Kidney (tissue), 14 donors: ENCODE results near the gene FNTB. TPM values are rescaled to one million over a fixed set of nuclear protein-coding genes. Genes with fewer than 3 reads are reported as not detected.

Source experiments
- DNase-seq, 5 donors: peaks; one replicate each; pipeline ENCODE4 v3.0.0-alpha.2; 2013 to 2020
- FAIRE-seq: peaks from 2 replicates; lab custom pipeline; 2012; peaks lifted over from hg19 to GRCh38; lab: Jason Lieb, UNC
- H3K27ac ChIP-seq, 2 donors: one replicate each; pipeline ENCODE4 v1.7.0; 2013; ENCODE audit warnings: low read depth in 2 of 2, low read length in 2 of 2, inconsistent platforms in 1 of 2
- H3K27me3 ChIP-seq: one replicate; pipeline ENCODE4 v1.7.1; 2013; ENCODE audit warnings: low read length, inconsistent platforms; ENCODE audit not compliant: control insufficient read depth, insufficient read depth
- H3K36me3 ChIP-seq, 3 donors: one replicate each; pipeline versions ENCODE4 v1.7.0 to v1.7.1; 2013; ENCODE audit warnings: low read length in 3 of 3, control low read depth in 1 of 3, inconsistent platforms in 1 of 3; ENCODE audit not compliant: insufficient read depth in 3 of 3, control insufficient read depth in 2 of 3
- H3K4me1 ChIP-seq, 3 donors: one replicate each; pipeline versions ENCODE4 v1.7.0 to v1.7.1; 2013; ENCODE audit warnings: low read length in 3 of 3, inconsistent platforms in 1 of 3, low read depth in 1 of 3; ENCODE audit not compliant: control insufficient read depth in 2 of 3, insufficient read depth in 2 of 3
- H3K4me3 ChIP-seq, 3 donors: one replicate each; pipeline versions ENCODE4 v1.7.0 to v1.8.1; 2013; ENCODE audit warnings: low read length in 3 of 3, control low read depth in 1 of 3, inconsistent platforms in 1 of 3
- H3K9ac ChIP-seq, 3 donors: one replicate each; pipeline versions ENCODE4 v1.7.0 to v1.7.1; 2013; ENCODE audit warnings: low read length in 3 of 3, control low read depth in 1 of 3, inconsistent platforms in 1 of 3
- H3K9me3 ChIP-seq, 3 donors: one replicate each; pipeline versions ENCODE4 v1.7.0 to v1.7.1; 2013; ENCODE audit warnings: low read length in 3 of 3, control low read depth in 1 of 3, inconsistent platforms in 1 of 3; ENCODE audit not compliant: control insufficient read depth in 2 of 3, insufficient read depth in 1 of 3
- intact Hi-C: fragments of 100-400 bp; cut with DNase I; formaldehyde crosslinking; loops from one replicate; pipeline ENCODE4 v1.11.1; 2022
- polyA plus RNA-seq: library from polyadenylated mRNA; stranded (reverse); fragments of 350-450 nt; fragmentation: Illumina TruSeq; extraction: RNeasy Lipid Tissue Mini Kit (QIAGEN cat#74804); gene quantifications from one replicate; pipeline ENCODE4 v1.2.3, GENCODE V29; 2014; ENCODE audit warnings: low read depth, low replicate concordance; ENCODE audit not compliant: insufficient read depth
- total RNA-seq: library from RNA; stranded (reverse); fragmentation: NEBNext Ultra II Directional; extraction: Animal tissue kit (Norgen Biotek cat#: 25700); gene quantifications from one replicate; pipeline ENCODE4 v1.2.1, GENCODE V29; 2021
- TF ChIP-seq, protein P1 (sequence below): IDR thresholded peaks from 3 replicates; pipeline ENCODE4 v1.5.1; 2012; ENCODE audit warnings: mild to moderate bottlenecking, moderate library complexity, borderline replicate concordance; ENCODE audit not compliant: insufficient read depth; ENCODE audit errors: extremely low read depth
- donor health status: control.
- donor health status: control.
- donor health status: control.
- donor health status: control.
- donor health status: control.
- donor health status: DM: yes; HTN: yes; CAD: no.
- donor health status: Normal renal cell carcinoma (clear cell type).

Gene FNTB
- total and polyA plus RNA-seq, 2 donors from 2014 or later: 13.6 to 15.0 TPM

DNA sequence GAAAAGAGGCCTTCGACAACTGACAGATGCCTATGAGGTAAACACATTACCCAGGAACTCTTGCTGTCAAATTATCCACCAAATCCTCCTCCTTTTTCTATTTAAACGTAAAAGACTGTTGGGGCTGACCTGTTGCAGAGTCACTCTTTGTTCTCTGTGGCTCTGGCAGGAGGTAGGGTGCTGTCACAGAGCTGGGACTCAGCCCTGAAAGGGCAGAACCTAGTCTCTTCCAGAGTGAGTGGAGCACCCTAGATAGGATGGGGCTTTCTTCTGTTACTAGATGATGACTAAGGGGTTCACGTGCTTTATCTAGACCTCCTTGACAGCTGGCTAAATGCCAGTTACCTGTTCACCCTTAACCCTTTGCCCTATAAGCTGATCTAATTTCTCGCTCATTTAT lies 25.7 kb downstream of the FNTB start:
- Histone ChIP-seq H3K9ac (no peak overlapping the region), H3K27me3 (no peaks in the 10 kb centered on the region), H3K4me3 (no peak overlapping the region), H3K4me1 (peaks cover 0 to 2% (median 0%) of the 10 kb centered on the region in 3 donors), H3K27ac (no peak overlapping the region), H3K9me3 (no peaks in the 10 kb centered on the region), H3K36me3 (peaks cover 0 to 10% (median 0%) of the 10 kb centered on the region in 3 donors)
- FAIRE-seq (no peak), DNase-seq (no peak)
- intact Hi-C loops: no loop called here
- TF ChIP-seq, protein P1, sequence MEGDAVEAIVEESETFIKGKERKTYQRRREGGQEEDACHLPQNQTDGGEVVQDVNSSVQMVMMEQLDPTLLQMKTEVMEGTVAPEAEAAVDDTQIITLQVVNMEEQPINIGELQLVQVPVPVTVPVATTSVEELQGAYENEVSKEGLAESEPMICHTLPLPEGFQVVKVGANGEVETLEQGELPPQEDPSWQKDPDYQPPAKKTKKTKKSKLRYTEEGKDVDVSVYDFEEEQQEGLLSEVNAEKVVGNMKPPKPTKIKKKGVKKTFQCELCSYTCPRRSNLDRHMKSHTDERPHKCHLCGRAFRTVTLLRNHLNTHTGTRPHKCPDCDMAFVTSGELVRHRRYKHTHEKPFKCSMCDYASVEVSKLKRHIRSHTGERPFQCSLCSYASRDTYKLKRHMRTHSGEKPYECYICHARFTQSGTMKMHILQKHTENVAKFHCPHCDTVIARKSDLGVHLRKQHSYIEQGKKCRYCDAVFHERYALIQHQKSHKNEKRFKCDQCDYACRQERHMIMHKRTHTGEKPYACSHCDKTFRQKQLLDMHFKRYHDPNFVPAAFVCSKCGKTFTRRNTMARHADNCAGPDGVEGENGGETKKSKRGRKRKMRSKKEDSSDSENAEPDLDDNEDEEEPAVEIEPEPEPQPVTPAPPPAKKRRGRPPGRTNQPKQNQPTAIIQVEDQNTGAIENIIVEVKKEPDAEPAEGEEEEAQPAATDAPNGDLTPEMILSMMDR: no peak

DNA sequence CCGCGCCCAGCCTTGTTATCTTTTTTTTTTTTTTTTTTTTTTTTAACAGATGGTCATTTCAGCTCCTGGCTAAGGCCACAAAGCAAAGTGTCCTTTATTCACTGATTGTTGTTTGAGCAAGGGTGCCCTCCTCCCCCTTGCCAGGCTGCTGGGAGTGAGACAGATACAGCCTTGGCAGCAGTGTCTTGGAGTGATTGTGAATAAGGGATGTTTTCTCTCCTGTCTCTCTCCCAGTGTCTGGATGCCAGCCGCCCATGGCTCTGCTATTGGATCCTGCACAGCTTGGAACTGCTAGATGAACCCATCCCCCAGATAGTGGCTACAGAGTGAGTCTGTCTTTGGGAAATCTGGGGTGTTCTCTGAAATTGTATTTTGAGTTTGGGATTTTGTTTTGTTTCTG lies 28.7 kb downstream of the FNTB start:
- intact Hi-C loops: no loop called here
- DNase-seq: no peak
- H3K27ac ChIP-seq: peak overlapping the region in 1 of 2 donors; percentile 5
- peaks cover 0 to 3% (median 0%) of the 10 kb centered on the region in 3 donors for H3K36me3 ChIP-seq
- no peak for FAIRE-seq
- no peak overlapping the region for H3K4me3 ChIP-seq
- peaks cover 0 to 5% (median 2%) of the 10 kb centered on the region in 3 donors for H3K4me1 ChIP-seq
- no peak overlapping the region for H3K9ac ChIP-seq
- TF ChIP-seq, protein P1: no peak
- no peaks in the 10 kb centered on the region for H3K9me3 ChIP-seq
- H3K27me3 ChIP-seq: no peaks in the 10 kb centered on the region

DNA sequence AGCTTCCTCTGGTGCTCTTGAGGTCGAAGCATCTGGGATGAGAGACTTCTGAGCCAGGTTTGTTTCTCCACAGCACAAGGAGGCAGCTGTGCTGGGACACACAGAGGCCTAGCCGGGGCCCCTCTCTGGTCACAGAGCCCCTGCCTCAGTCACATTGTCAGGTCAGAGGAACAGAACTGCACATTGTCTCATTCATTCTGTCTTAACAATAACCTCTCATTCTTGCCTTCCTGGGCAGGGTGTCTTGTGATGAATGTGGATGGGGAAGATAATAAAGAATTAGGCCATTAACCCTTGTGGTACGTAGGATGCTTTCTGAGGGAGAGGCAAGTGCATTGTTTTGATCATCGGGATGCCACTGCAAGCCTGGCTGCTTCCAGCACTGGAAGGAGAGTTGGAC lies 29.8 kb downstream of the FNTB start:
- DNase-seq: no peak
- no peaks in the 10 kb centered on the region for H3K27me3 ChIP-seq
- H3K9me3 ChIP-seq: no peaks in the 10 kb centered on the region
- peaks cover 0 to 5% (median 2%) of the 10 kb centered on the region in 3 donors for H3K4me1 ChIP-seq
- intact Hi-C loops: no loop called here
- no peak overlapping the region for H3K4me3 ChIP-seq
- TF ChIP-seq, protein P1: no peak
- no peak for FAIRE-seq
- no peak overlapping the region for H3K9ac ChIP-seq
- H3K36me3 ChIP-seq: peaks cover 0 to 2% (median 0%) of the 10 kb centered on the region in 3 donors
- H3K27ac ChIP-seq: no peak overlapping the region
